Head of caudate nucleus (tissue), 42 donors: ENCODE measurements around the gene SRGAP1.

ENCODE experiments used
- DNase-seq, 42 donors: peaks; one replicate each; pipeline versions ENCODE4 v3.0.0 to v3.0.0-alpha.2; 2020 to 2021; ENCODE audit warnings: mixed read lengths in 7 of 42
- intact Hi-C: fragments of 100-400 bp; cut with DNase I; formaldehyde crosslinking; loops from one replicate; pipeline ENCODE4 v1.15.0; 2022

The SRGAP1 gene

GRCh38 chr12:63917864-63918799 lies 73.6 kb downstream of the SRGAP1 start:
- intact Hi-C loops: no loop called here
- DNase-seq: no peak

- no peak for DNase-seq
- intact Hi-C loops: no loop called here
These were observed 74.3 kb downstream of the SRGAP1 start for GRCh38 chr12:63918800-63919300.

GRCh38 chr12:63919756-63920155 lies 75.3 kb downstream of the SRGAP1 start:
- intact Hi-C loops: no loop called here
- DNase-seq: no peak

GRCh38 chr12:63921157-63921556 lies 76.7 kb downstream of the SRGAP1 start:
- DNase-seq: no peak
- intact Hi-C loops: no loop called here

- DNase-seq: no peak
- intact Hi-C loops: no loop called here
These were observed 78.0 kb downstream of the SRGAP1 start for GRCh38 chr12:63922474-63922873.

GRCh38 chr12:63924781-63925180 lies 80.3 kb downstream of the SRGAP1 start:
- intact Hi-C loops: no loop called here
- DNase-seq: no peak

- intact Hi-C loops: no loop called here
- no peak for DNase-seq
These were observed 83.0 kb downstream of the SRGAP1 start for GRCh38 chr12:63927511-63927910.

- DNase-seq: no peak
- intact Hi-C loops: no loop called here
These were observed 83.8 kb downstream of the SRGAP1 start for GRCh38 chr12:63928305-63928704.

GRCh38 chr12:63929426-63929825 lies 84.9 kb downstream of the SRGAP1 start:
- intact Hi-C loops: no loop called here
- DNase-seq: no peak

GRCh38 chr12:63930971-63931370 lies 86.5 kb downstream of the SRGAP1 start:
- intact Hi-C loops: no loop called here
- DNase-seq: no peak

- DNase-seq: no peak
- intact Hi-C loops: no loop called here
These were observed 87.2 kb downstream of the SRGAP1 start for GRCh38 chr12:63931703-63932102.

- intact Hi-C loops: no loop called here
- no peak for DNase-seq
These were observed 90.4 kb downstream of the SRGAP1 start for GRCh38 chr12:63934936-63935335.

- intact Hi-C loops: no loop called here
- no peak for DNase-seq
These were observed 90.9 kb downstream of the SRGAP1 start for GRCh38 chr12:63935361-63935760.

GRCh38 chr12:63937378-63938316 lies 93.1 kb downstream of the SRGAP1 start:
- DNase-seq: no peak
- intact Hi-C loops: no loop called here

GRCh38 chr12:63940310-63941005 lies 96.0 kb downstream of the SRGAP1 start:
- DNase-seq: peak in 8 of 42 donors; percentile 17 to 62 (median 40)
- intact Hi-C loops: no loop called here

- intact Hi-C loops: no loop called here
- DNase-seq: no peak
These were observed 96.8 kb downstream of the SRGAP1 start for GRCh38 chr12:63941166-63941800.

- DNase-seq: no peak
- intact Hi-C loops: no loop called here
These were observed 97.4 kb downstream of the SRGAP1 start for GRCh38 chr12:63941879-63942278.

- peak in 1 of 42 donors; percentile 25 for DNase-seq
- intact Hi-C loops: no loop called here
These were observed 98.2 kb downstream of the SRGAP1 start for GRCh38 chr12:63942464-63943241.
